Mesendoderm (in vitro differentiated cells): ENCODE measurements around the gene KYAT1.

Experiments used
- DNase-seq: peaks from one replicate; pipeline ENCODE4 v3.0.0; 2013
- H2AK5ac ChIP-seq: 2 replicates; pipeline ENCODE4 v1.6.1; 2013; ENCODE audit warnings: low read length, inconsistent platforms
- H2BK120ac ChIP-seq: 2 replicates; pipeline ENCODE4 v1.6.1; 2013; ENCODE audit warnings: low read depth, mild to moderate bottlenecking, low read length, moderate library complexity, mixed read lengths
- H2BK15ac ChIP-seq: replicated peaks from 2 replicates; pipeline ENCODE4 v1.6.1; 2013; ENCODE audit warnings: low read depth, mild to moderate bottlenecking, moderate library complexity
- H2BK5ac ChIP-seq: 2 replicates; pipeline ENCODE4 v1.6.1; 2013; ENCODE audit warnings: low read length, inconsistent platforms
- H3K18ac ChIP-seq: 2 replicates; pipeline ENCODE4 v1.6.1; 2013; ENCODE audit warnings: mild to moderate bottlenecking, low read length, mixed read lengths
- H3K23ac ChIP-seq: one replicate; pipeline ENCODE4 v1.6.1; 2013; ENCODE audit warnings: low read length
- H3K27ac ChIP-seq: 2 replicates; pipeline ENCODE4 v1.5.1; 2013; ENCODE audit warnings: low read depth, mild to moderate bottlenecking, inconsistent platforms, low read length, moderate library complexity
- H3K27me3 ChIP-seq: 2 replicates; pipeline ENCODE4 v1.6.1; 2013; ENCODE audit warnings: low read length, control low read depth, mild to moderate bottlenecking, inconsistent platforms; ENCODE audit not compliant: insufficient read depth, poor library complexity
- H3K36me3 ChIP-seq: 2 replicates; pipeline ENCODE4 v1.6.1; 2013; ENCODE audit warnings: low read length, inconsistent platforms; ENCODE audit not compliant: control insufficient read depth, insufficient read depth
- H3K4ac ChIP-seq: one replicate; pipeline ENCODE4 v1.6.1; 2013; ENCODE audit warnings: low read depth, mild to moderate bottlenecking, low read length, moderate library complexity
- H3K4me1 ChIP-seq: 2 replicates; pipeline ENCODE4 v1.6.1; 2013; ENCODE audit warnings: low read depth, low read length, inconsistent platforms; ENCODE audit not compliant: control insufficient read depth
- H3K4me2 ChIP-seq: 2 replicates; pipeline ENCODE4 v1.6.1; 2013; ENCODE audit warnings: low read length
- H3K4me3 ChIP-seq: 2 replicates; pipeline ENCODE4 v1.5.1; 2013; ENCODE audit warnings: mild to moderate bottlenecking, low read length
- H3K56ac ChIP-seq: one replicate; pipeline ENCODE4 v1.6.1; 2013; ENCODE audit warnings: low read length
- H3K79me1 ChIP-seq: 2 replicates; pipeline ENCODE4 v1.6.1; 2013; ENCODE audit warnings: low read length, inconsistent platforms
- H3K79me2 ChIP-seq: 2 replicates; pipeline ENCODE4 v1.6.1; 2013; ENCODE audit warnings: mild to moderate bottlenecking, low read length; ENCODE audit not compliant: control insufficient read depth, insufficient read depth
- H3K9ac ChIP-seq: 2 replicates; pipeline ENCODE4 v1.6.1; 2013; ENCODE audit warnings: low read length, inconsistent platforms
- H4K5ac ChIP-seq: one replicate; pipeline ENCODE4 v1.6.1; 2013; ENCODE audit warnings: low read length
- H4K8ac ChIP-seq: one replicate; pipeline ENCODE4 v1.6.1; 2013; ENCODE audit warnings: low read depth, mild to moderate bottlenecking, control low read depth, low read length, moderate library complexity
- WGBS: extraction: QIAGEN DNeasy Blood & Tissue Kit; methylation state at CpG from one replicate; pipeline ENCODE4 v1.1.7; 2013; ENCODE audit warnings: low lambda C conversion rate, missing lambda C conversion rate; ENCODE audit not compliant: insufficient coverage; ENCODE audit errors: extremely low coverage; 5-methylcytosine and 5-hydroxymethylcytosine counted together

Gene KYAT1

DNA sequence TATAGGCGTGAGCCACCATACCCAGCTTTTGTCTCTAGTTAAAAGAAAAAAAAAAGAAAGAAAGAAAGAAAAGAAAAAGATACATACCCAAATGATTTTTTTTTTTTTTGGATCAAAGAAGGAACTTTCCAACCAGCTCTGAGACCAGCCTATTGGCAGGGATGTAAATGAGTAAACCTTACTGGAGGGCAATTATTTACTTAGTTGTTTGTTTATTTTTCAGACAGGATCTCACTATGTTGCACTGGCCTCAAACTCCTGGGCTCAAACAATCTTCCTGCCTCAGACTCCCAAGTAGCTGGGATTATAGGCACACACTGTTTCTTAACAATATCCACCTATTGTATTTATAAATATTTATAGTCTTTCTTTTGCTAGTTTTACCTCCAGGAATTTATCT, 41.2 kb downstream of the KYAT1 start:
- no peak overlapping the region for H2AK5ac ChIP-seq
- no peak overlapping the region for H3K4ac ChIP-seq
- H3K56ac ChIP-seq: no peak overlapping the region
- no peak overlapping the region for H3K27ac ChIP-seq
- H2BK15ac ChIP-seq: no peak overlapping the region
- DNase-seq: no peak
- H3K4me1 ChIP-seq: no peaks in the 10 kb centered on the region
- no peaks in the 10 kb centered on the region for H3K79me2 ChIP-seq
- H2BK5ac ChIP-seq: no peak overlapping the region
- no peaks in the 10 kb centered on the region for H3K36me3 ChIP-seq
- WGBS: no CpG with 5 or more reads among the region's 1 CpG
- H3K79me1 ChIP-seq: no peaks in the 10 kb centered on the region
- no peak overlapping the region for H3K4me3 ChIP-seq
- H3K9ac ChIP-seq: no peak overlapping the region
- no peak overlapping the region for H3K18ac ChIP-seq
- no peak overlapping the region for H4K5ac ChIP-seq
- no peak overlapping the region for H3K4me2 ChIP-seq
- H3K27me3 ChIP-seq: no peaks in the 10 kb centered on the region
- H4K8ac ChIP-seq: no peak overlapping the region
- no peak overlapping the region for H3K23ac ChIP-seq
- no peak overlapping the region for H2BK120ac ChIP-seq

DNA sequence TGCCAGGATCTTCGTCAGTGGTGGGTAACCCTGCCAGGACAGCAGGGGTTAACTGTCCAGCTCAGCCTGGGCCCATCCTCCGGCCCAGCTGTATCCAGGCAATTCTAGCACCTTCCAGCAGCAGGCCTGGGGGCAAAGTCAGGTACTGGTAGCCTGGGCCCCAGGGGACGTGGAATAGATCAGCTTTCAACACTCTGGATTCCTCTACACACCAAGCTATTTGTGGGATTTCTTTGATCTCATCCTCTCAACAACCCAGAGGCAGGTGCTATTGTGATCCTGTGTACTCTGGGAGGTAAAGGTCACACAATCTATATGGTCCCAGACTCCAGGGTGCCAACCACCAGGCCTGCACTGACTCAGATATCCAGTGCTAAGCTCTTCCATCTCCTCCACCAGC, 43.4 kb downstream of the KYAT1 start:
- WGBS: no CpG with 5 or more reads among the region's 3 CpGs
- no peak overlapping the region for H2BK120ac ChIP-seq

DNA sequence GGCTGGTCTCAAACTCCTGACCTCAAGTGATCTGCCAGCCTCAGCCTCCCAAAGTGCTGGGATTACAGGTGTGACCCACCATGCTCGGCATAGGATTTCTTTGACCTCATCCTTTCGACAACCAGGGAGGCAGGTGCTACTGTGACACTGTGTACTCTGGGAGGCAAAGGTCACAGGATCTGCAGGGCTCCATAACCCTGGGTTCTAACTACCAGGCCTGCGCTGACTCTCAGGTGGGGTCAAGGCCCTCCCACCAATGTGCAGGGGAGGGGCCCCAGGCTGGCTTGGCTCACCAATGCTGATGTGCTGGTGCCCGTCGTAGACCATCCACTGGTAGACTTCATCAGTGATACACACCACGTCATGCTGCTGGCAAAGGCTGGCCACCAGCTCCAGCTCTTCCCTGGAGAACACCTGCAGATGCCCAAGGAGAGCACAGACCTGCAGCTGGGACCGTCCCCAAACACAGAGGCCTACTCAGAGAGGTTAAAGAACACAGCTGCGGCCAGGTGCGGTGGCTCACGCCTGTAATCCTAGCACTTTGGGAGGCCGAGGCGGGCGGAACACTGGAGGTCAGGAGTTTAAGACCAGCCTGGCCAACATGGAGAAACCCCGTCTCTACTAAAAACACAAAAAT, 45.1 kb downstream of the KYAT1 start:
- no peak overlapping the region for H3K9ac ChIP-seq
- H3K18ac ChIP-seq: no peak overlapping the region
- no peaks in the 10 kb centered on the region for H3K4me1 ChIP-seq
- no peak overlapping the region for H3K23ac ChIP-seq
- H2BK5ac ChIP-seq: no peak overlapping the region
- WGBS: no CpG with 5 or more reads among the region's 14 CpGs
- no peak overlapping the region for H3K56ac ChIP-seq
- DNase-seq: no peak
- no peak overlapping the region for H3K4me2 ChIP-seq
- no peaks in the 10 kb centered on the region for H3K36me3 ChIP-seq
- no peak overlapping the region for H2AK5ac ChIP-seq
- H3K27me3 ChIP-seq: no peaks in the 10 kb centered on the region
- H3K4ac ChIP-seq: no peak overlapping the region
- no peaks in the 10 kb centered on the region for H3K79me1 ChIP-seq
- no peak overlapping the region for H2BK120ac ChIP-seq
- H4K8ac ChIP-seq: no peak overlapping the region
- no peak overlapping the region for H4K5ac ChIP-seq
- no peak overlapping the region for H2BK15ac ChIP-seq
- no peaks in the 10 kb centered on the region for H3K79me2 ChIP-seq
- no peak overlapping the region for H3K27ac ChIP-seq
- H3K4me3 ChIP-seq: no peak overlapping the region

More for the DNA sequence above, 43.4 kb downstream of the KYAT1 start:
- Histone ChIP-seq H3K4me3 (no peak overlapping the region), H2BK15ac (no peak overlapping the region), H3K4ac (no peak overlapping the region), H4K8ac (no peak overlapping the region), H3K27me3 (no peaks in the 10 kb centered on the region), H3K9ac (no peak overlapping the region), H2BK5ac (no peak overlapping the region), H3K27ac (no peak overlapping the region), H3K18ac (no peak overlapping the region), H4K5ac (no peak overlapping the region), H3K4me2 (no peak overlapping the region), H3K79me1 (no peaks in the 10 kb centered on the region), H3K56ac (no peak overlapping the region), H3K23ac (no peak overlapping the region), H2AK5ac (no peak overlapping the region), H3K79me2 (no peaks in the 10 kb centered on the region), H3K4me1 (no peaks in the 10 kb centered on the region), H3K36me3 (no peaks in the 10 kb centered on the region)
- DNase-seq: no peak

GRCh38 chr9:128835246-128836210, 46.2 kb downstream of the KYAT1 start:
- H3K18ac ChIP-seq: no peak overlapping the region
- no peak overlapping the region for H4K8ac ChIP-seq
- H2BK5ac ChIP-seq: no peak overlapping the region
- no peak overlapping the region for H3K4me3 ChIP-seq
- WGBS: no CpG with 5 or more reads among the region's 28 CpGs
- no peak overlapping the region for H2BK15ac ChIP-seq
- no peak overlapping the region for H2AK5ac ChIP-seq
- H3K56ac ChIP-seq: no peak overlapping the region
- no peak overlapping the region for H3K23ac ChIP-seq
- no peaks in the 10 kb centered on the region for H3K27me3 ChIP-seq
- no peaks in the 10 kb centered on the region for H3K79me1 ChIP-seq
- no peak overlapping the region for H3K9ac ChIP-seq
- no peak overlapping the region for H3K27ac ChIP-seq
- no peak overlapping the region for H4K5ac ChIP-seq
- no peaks in the 10 kb centered on the region for H3K79me2 ChIP-seq
- DNase-seq: no peak
- no peak overlapping the region for H3K4me2 ChIP-seq
- H3K4me1 ChIP-seq: no peaks in the 10 kb centered on the region
- H3K4ac ChIP-seq: no peak overlapping the region
- H2BK120ac ChIP-seq: no peak overlapping the region
- no peaks in the 10 kb centered on the region for H3K36me3 ChIP-seq

DNA sequence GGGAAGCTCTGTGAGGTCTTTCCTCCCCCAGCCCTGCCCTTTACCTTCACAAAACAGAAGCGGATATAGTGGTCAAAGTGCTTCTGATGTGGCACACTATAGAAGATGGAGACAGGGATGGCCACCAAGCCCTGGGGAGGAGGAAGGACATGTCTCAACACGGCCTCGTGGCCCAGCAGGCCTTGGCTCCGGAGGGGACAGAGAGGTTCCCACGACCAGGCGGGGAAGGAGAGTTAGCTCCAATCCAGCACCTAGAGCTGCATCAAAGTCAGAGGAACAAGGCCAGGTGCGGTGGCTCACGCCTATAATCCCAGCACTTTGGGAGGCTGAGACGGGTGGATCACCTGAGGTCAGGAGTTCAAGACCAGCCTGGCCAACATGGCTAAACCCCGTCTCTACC, 48.1 kb downstream of the KYAT1 start:
- H3K27me3 ChIP-seq: no peaks in the 10 kb centered on the region
- WGBS: no CpG with 5 or more reads among the region's 10 CpGs
- H2BK5ac ChIP-seq: no peak overlapping the region
- no peaks in the 10 kb centered on the region for H3K36me3 ChIP-seq
- DNase-seq: no peak
- H4K5ac ChIP-seq: no peak overlapping the region
- no peak overlapping the region for H4K8ac ChIP-seq
- H3K56ac ChIP-seq: no peak overlapping the region
- no peak overlapping the region for H3K18ac ChIP-seq
- H3K79me2 ChIP-seq: peaks cover 4% of the 10 kb centered on the region
- no peak overlapping the region for H3K4ac ChIP-seq
- H3K9ac ChIP-seq: no peak overlapping the region
- peaks cover 4% of the 10 kb centered on the region for H3K79me1 ChIP-seq
- H3K23ac ChIP-seq: no peak overlapping the region
- no peak overlapping the region for H3K4me3 ChIP-seq
- no peak overlapping the region for H3K4me2 ChIP-seq
- no peak overlapping the region for H3K27ac ChIP-seq
- no peak overlapping the region for H2BK15ac ChIP-seq
- H2BK120ac ChIP-seq: no peak overlapping the region
- no peaks in the 10 kb centered on the region for H3K4me1 ChIP-seq
- H2AK5ac ChIP-seq: no peak overlapping the region
